ENCODE data around the gene SIDT1.

SIDT1 gene

GRCh38 chr3:113531826-113532697 is at the start of gene SIDT1:
SIDT1 (plus strand) TSS chr3:113532555; CDS start chr3:113533022, 467 bp downstream.
- no peak for FAIRE-seq

GRCh38 chr3:113485161-113485609 is 47.2 kb upstream of the SIDT1 start:
- no peak for FAIRE-seq

- FAIRE-seq: peak; percentile 66
Observed at GRCh38 chr3:113495035-113495434, 37.3 kb upstream of the SIDT1 start.

- no peak for FAIRE-seq
Observed at GRCh38 chr3:113496924-113497323, 35.4 kb upstream of the SIDT1 start.

GRCh38 chr3:113498221-113499005 is 33.9 kb upstream of the SIDT1 start:
- FAIRE-seq: no peak

- FAIRE-seq: no peak
Observed at GRCh38 chr3:113499081-113499480, 33.3 kb upstream of the SIDT1 start.

GRCh38 chr3:113501597-113501996 is 30.8 kb upstream of the SIDT1 start:
- FAIRE-seq: no peak

GRCh38 chr3:113505867-113506266 is 26.5 kb upstream of the SIDT1 start:
- no peak for FAIRE-seq

- FAIRE-seq: peak; percentile 92
Observed at GRCh38 chr3:113507501-113508067, 24.8 kb upstream of the SIDT1 start.

GRCh38 chr3:113508966-113509365 is 23.4 kb upstream of the SIDT1 start:
- FAIRE-seq: no peak

- no peak for FAIRE-seq
Observed at GRCh38 chr3:113514265-113514769, 18.0 kb upstream of the SIDT1 start.

- FAIRE-seq: no peak
Observed at GRCh38 chr3:113516115-113516505, 16.2 kb upstream of the SIDT1 start.

- FAIRE-seq: no peak
Observed at GRCh38 chr3:113521981-113522380, 10.4 kb upstream of the SIDT1 start.

GRCh38 chr3:113523241-113523640 is 9.1 kb upstream of the SIDT1 start:
- FAIRE-seq: no peak

- FAIRE-seq: no peak
Observed at GRCh38 chr3:113532698-113533533, 561 bp downstream of the SIDT1 start.

GRCh38 chr3:113533534-113533892 is 1.2 kb downstream of the SIDT1 start:
- no peak for FAIRE-seq

GRCh38 chr3:113534365-113534764 is 2.0 kb downstream of the SIDT1 start:
- no peak for FAIRE-seq

- FAIRE-seq: no peak
Observed at GRCh38 chr3:113535898-113536297, 3.5 kb downstream of the SIDT1 start.

GRCh38 chr3:113536627-113537101 is 4.3 kb downstream of the SIDT1 start:
- FAIRE-seq: no peak

GRCh38 chr3:113537155-113537554 is 4.8 kb downstream of the SIDT1 start:
- no peak for FAIRE-seq

GRCh38 chr3:113541519-113541918 is 9.2 kb downstream of the SIDT1 start:
- FAIRE-seq: no peak

- FAIRE-seq: no peak
Observed at GRCh38 chr3:113545594-113545993, 13.2 kb downstream of the SIDT1 start.

All from endometrium (tissue), 2 donors.